HFF-Myc (cell line): ENCODE data around the gene EXOC4.

Source experiments
- DNase-seq: peaks from one replicate; pipeline ENCODE4 v3.0.0-alpha.2; 2011; ENCODE audit warnings: low read depth; ENCODE audit errors: extremely low read depth
- H3K4me3 ChIP-seq: replicated peaks from 2 replicates; pipeline ENCODE4 v1.5.1; 2011; ENCODE audit warnings: low read depth, mild to moderate bottlenecking, control low read depth, low read length
- TF ChIP-seq, protein P1 (sequence below): IDR thresholded peaks from 2 replicates; pipeline ENCODE4 v1.5.1; 2012; ENCODE audit warnings: mild to moderate bottlenecking, low read depth, low read length, control low read depth; ENCODE audit errors: missing control alignments

Gene EXOC4

GRCh38 chr7:133681529-133681928 is 428.7 kb downstream of the EXOC4 start:
- DNase-seq: no peak
- TF ChIP-seq, protein P1, sequence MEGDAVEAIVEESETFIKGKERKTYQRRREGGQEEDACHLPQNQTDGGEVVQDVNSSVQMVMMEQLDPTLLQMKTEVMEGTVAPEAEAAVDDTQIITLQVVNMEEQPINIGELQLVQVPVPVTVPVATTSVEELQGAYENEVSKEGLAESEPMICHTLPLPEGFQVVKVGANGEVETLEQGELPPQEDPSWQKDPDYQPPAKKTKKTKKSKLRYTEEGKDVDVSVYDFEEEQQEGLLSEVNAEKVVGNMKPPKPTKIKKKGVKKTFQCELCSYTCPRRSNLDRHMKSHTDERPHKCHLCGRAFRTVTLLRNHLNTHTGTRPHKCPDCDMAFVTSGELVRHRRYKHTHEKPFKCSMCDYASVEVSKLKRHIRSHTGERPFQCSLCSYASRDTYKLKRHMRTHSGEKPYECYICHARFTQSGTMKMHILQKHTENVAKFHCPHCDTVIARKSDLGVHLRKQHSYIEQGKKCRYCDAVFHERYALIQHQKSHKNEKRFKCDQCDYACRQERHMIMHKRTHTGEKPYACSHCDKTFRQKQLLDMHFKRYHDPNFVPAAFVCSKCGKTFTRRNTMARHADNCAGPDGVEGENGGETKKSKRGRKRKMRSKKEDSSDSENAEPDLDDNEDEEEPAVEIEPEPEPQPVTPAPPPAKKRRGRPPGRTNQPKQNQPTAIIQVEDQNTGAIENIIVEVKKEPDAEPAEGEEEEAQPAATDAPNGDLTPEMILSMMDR: no peak
- no peak overlapping the region for H3K4me3 ChIP-seq

DNA sequence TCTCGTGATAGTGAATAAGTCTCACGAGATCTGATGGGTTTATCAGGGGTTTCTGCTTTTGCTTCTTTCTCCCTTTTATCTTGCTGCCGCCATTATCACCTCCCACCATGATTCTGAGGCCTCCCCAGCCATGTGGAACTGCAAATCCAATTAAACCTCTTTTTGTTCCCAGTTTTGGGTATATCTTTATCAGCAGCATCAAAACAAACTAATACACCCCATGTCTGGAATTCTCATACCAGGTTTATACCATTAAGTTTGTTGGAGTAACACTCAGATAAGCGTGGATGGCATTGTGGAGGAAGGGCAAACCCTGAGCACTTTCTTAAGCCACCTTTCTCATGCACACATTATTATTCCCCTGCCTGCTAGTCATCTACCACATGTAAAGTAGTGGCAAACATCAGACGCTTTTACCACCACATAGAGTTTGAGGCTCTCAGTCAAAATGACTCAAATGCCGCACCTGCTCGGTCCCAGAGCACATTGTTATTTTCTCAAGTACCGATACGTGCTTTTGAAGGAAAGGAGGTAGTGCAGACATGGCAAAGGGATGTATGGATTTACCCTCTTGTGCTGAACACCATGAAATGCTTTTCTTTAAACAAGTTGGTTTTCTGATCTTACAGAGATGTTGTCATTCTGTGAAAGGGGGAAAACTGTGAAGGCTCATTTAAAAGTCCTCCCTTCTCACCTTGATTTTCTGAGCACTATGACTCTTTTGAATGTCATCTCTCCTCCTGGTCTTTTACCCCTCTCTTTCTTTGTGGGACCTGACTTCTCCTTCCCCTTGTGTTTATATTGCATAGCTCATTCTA is 429.7 kb downstream of the EXOC4 start:
- no peak overlapping the region for H3K4me3 ChIP-seq
- DNase-seq: no peak
- TF ChIP-seq, protein P1: no peak

- TF ChIP-seq, protein P1: no peak
Observed at GRCh38 chr7:133683182-133683454, 430.2 kb downstream of the EXOC4 start.

GRCh38 chr7:133688483-133689239 is 435.8 kb downstream of the EXOC4 start:
- TF ChIP-seq, protein P1: no peak
- DNase-seq: no peak
- no peak overlapping the region for H3K4me3 ChIP-seq

More at GRCh38 chr7:133683182-133683454, 430.2 kb downstream of the EXOC4 start:
- H3K4me3 ChIP-seq: no peak overlapping the region
- no peak for DNase-seq

DNA sequence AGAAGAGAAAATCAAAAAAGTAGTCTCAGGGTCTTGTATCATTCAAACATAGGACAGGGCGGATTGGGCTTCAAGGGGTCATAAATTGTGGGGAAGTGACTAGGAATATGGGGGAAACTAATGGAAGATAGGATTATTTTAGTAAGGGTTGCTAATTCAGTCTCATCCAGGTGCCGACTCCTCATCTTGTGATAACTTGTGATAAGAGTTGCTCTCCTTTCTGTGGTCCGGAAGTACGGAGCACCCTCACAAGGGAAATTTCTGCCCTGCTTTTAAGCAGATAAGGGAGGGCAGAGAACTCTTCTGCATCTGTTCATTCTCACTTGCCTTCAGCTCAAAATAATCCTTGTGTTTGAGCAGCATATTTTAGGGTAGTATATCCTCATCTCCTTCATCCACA is 437.9 kb downstream of the EXOC4 start:
- TF ChIP-seq, protein P1: no peak
- no peak for DNase-seq
- no peak overlapping the region for H3K4me3 ChIP-seq

GRCh38 chr7:133691727-133692610 is 439.1 kb downstream of the EXOC4 start:
- no peak for DNase-seq
- TF ChIP-seq, protein P1: no peak
- H3K4me3 ChIP-seq: no peak overlapping the region
